Central memory CD4-positive, alpha-beta T cell (primary cell): Measurements from ENCODE around the gene ARHGAP36.

ENCODE experiments used
- DNase-seq: peaks from one replicate; pipeline ENCODE4 v3.0.0; 2022
- total RNA-seq, 3 experiments: gene quantifications; one replicate each; lab custom pipeline; 2026; lab: John Stamatoyannopoulos, UW

Gene ARHGAP36
- total RNA-seq: 0 reads per million in 3 experiments

- DNase-seq: no peak
Measured at GRCh38 chrX:131058136-131058868, at the start of gene ARHGAP36. Gene ARHGAP36 (plus strand): TSS chrX:131058346. CDS start chrX:131081666, 23,320 bp downstream.

GRCh38 chrX:131010186-131010585 lies 48.0 kb upstream of the ARHGAP36 start:
- no peak for DNase-seq

GRCh38 chrX:131025336-131025735 lies 32.8 kb upstream of the ARHGAP36 start:
- no peak for DNase-seq

- no peak for DNase-seq
Measured at GRCh38 chrX:131032354-131033230, 25.6 kb upstream of the ARHGAP36 start.

- no peak for DNase-seq
Measured at GRCh38 chrX:131034063-131034462, 24.1 kb upstream of the ARHGAP36 start.

- no peak for DNase-seq
Measured at GRCh38 chrX:131040781-131041180, 17.4 kb upstream of the ARHGAP36 start.

- no peak for DNase-seq
Measured at GRCh38 chrX:131041667-131042066, 16.5 kb upstream of the ARHGAP36 start.

GRCh38 chrX:131045726-131046125 lies 12.4 kb upstream of the ARHGAP36 start:
- no peak for DNase-seq

GRCh38 chrX:131046596-131046995 lies 11.6 kb upstream of the ARHGAP36 start:
- DNase-seq: no peak

- no peak for DNase-seq
Measured at GRCh38 chrX:131047180-131047579, 11.0 kb upstream of the ARHGAP36 start.

GRCh38 chrX:131053076-131053475 lies 5.1 kb upstream of the ARHGAP36 start:
- DNase-seq: no peak

GRCh38 chrX:131054906-131055305 lies 3.2 kb upstream of the ARHGAP36 start:
- no peak for DNase-seq

- no peak for DNase-seq
Measured at GRCh38 chrX:131057706-131058105, 440 bp upstream of the ARHGAP36 start.

GRCh38 chrX:131059246-131059645 lies 1.1 kb downstream of the ARHGAP36 start:
- DNase-seq: no peak

- no peak for DNase-seq
Measured at GRCh38 chrX:131060147-131060546, 2.0 kb downstream of the ARHGAP36 start.

GRCh38 chrX:131061306-131061705 lies 3.2 kb downstream of the ARHGAP36 start:
- DNase-seq: no peak

- no peak for DNase-seq
Measured at GRCh38 chrX:131063613-131064012, 5.5 kb downstream of the ARHGAP36 start.

- DNase-seq: no peak
Measured at GRCh38 chrX:131066237-131066636, 8.1 kb downstream of the ARHGAP36 start.

GRCh38 chrX:131067216-131067615 lies 9.1 kb downstream of the ARHGAP36 start:
- no peak for DNase-seq

GRCh38 chrX:131067846-131068745 lies 9.9 kb downstream of the ARHGAP36 start:
- DNase-seq: no peak

- no peak for DNase-seq
Measured at GRCh38 chrX:131068945-131069719, 11.0 kb downstream of the ARHGAP36 start.
